NCI-H748 treated with DMSO at 0.1 percent for 48 hours (cell line): ENCODE results near the gene GALNT17.

Experiments used
- DNase-seq: peaks from one replicate; lab custom pipeline; 2025; lab: John Stamatoyannopoulos, UW

GALNT17 gene

DNA sequence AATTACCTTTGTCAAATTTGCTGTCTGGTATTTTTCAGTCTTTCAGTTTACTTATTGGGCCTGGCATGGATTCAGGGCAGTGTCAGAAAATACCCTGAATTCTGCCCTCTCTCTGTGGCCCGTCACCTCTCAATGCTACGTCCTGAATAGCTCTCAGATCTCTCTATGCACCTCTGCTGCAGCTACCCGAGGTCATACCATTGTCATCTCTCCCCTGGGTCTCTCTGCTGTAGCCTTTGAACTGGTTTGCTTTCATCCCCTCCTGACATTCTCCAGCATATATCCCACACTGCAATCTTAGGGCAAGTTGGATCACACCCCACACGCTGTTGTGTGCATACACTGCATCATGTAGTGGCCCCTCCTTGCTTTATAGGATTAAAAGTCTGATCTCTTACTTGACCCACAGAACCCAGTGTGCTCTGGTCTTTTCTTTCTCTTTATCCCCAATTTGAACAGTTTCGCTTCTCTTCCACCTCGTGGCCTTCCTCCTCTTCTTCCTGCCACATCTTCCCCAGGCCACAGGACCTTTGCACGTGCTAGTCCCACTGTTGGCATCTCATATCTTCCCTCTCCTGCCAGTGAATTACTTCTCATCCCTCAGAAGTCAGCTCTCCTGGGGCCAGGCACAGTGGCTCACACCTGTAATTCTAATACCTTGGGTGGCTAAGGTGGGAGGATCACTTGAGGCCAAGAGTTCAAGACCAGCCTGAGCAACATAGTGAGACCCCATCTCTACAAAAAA, 372.9 kb downstream of the GALNT17 start:
- no peak for DNase-seq

DNA sequence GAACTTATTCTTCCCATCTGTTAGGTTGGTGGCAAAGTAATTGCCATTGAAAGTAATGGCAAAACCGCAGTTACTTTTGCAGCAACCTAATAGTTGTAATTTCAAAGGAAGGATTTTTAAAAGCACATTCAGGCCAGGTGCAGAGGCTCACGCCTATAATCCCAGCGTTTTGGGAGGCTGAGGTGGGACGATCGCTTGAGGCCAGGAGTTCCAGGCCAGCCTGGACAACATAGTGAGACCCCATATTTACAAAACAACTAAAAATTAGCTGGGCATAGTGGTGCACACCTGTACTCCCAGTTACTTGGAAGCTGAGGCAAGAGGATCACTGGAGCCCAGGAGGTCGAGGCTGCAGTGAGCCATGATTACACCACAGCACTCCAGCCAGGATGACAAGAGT, 374.9 kb downstream of the GALNT17 start:
- no peak for DNase-seq

DNA sequence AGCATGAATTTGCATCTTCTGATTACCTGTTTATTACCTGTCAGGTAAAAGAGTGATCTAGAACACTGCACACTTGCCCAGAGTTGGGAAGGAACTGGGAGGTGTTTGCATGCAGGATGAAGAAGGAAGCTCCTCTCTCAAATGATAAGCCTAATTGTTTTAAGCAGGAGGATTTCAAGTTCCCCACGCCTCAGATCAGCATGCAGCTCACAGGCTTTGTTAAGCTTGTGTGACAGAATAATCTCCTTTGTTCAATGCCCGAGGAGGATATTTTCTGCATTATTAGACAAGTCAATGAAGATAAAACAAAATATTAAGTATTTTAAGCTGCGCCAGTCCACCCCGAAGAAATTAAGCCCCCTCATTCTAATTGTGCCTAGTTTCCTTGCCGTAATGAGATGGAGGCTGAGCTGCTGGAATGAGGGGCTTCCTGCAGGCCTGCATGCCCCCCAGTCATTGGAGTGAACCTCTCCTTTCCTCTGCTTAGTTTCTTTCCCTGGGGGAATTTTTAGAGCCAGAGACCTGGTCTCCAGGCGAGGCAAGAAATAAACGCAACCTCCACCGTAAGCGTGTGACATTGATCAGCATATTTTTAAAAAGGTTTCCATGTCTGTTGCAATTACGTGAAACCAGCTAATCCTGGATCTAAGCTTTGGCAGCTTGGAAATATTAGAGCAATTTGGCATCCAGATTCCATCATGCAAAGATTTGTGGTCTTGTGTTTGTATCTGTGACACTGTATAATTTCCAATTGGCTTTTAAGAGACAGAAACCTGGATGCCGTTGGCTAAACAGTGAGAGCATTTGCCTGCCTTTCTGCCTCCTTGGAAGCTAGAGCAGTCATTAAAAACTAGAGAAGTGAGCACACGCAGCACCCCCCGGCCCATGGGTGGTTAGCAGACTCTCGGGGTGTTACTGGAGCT, 376.0 kb downstream of the GALNT17 start:
- no peak for DNase-seq

DNA sequence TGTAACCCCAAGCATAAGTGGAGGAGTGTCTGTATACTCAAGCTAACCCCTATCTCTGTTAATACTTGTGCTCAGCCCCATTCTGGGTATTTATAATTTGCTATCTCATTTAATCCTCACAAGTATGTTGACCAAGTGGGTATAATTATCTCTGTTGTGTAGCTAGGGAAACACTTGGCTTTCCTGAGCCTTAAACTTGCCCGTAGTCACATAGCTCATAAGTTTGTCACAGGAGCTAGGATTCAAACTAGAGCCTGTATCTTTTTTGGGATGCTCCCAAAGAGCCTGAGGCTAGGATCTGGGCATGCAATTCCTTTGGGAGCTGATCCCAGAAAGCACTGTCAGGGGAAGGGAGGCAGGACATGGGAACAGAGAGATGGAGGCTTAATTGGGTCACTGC, 377.4 kb downstream of the GALNT17 start:
- no peak for DNase-seq

- no peak for DNase-seq
These were observed 379.4 kb downstream of the GALNT17 start for GRCh38 chr7:71511361-71511807.

DNA sequence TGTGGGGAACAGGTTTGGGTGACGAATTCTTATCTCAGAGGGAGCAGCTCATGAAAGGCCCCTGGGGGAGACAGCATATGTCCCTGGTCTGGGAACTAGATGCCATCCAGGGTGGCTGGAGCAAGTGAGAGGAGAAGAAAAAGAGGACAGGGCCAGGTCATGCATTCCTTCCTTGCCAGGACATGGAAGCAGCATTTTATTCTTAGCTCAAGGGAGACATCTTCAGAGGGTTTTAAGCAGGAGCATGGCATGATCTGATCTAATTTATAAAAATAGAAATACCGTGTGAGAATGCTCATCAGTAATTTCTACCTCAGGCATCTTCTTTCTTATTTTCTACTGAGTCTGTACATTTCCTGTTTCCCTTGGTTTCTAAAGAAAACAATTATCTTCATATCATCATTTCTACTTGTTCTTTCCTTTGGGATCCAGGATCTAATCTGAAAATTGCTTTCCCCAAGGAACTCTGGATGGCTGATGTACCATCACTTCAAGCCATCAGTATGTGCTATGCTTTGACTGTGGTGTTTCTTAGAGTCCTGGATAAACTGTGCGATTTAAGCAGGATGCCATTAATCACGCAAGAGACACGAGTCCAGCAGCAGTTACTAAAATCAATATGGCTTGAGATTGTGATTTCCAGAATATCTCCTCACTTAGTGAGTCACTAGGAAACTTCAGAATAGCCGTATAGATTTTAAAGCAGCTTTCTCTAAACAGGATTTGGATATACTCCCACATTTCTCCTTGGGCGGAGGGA, 386.2 kb downstream of the GALNT17 start:
- DNase-seq: no peak

- no peak for DNase-seq
These were observed 386.9 kb downstream of the GALNT17 start for GRCh38 chr7:71518880-71519279.

- no peak for DNase-seq
These were observed 389.6 kb downstream of the GALNT17 start for GRCh38 chr7:71521506-71521905.

GRCh38 chr7:71526106-71526505, 394.2 kb downstream of the GALNT17 start:
- no peak for DNase-seq

GRCh38 chr7:71527213-71527612, 395.3 kb downstream of the GALNT17 start:
- DNase-seq: no peak

GRCh38 chr7:71535616-71536015, 403.7 kb downstream of the GALNT17 start:
- no peak for DNase-seq

- no peak for DNase-seq
These were observed 406.3 kb downstream of the GALNT17 start for GRCh38 chr7:71538210-71538609.

DNA sequence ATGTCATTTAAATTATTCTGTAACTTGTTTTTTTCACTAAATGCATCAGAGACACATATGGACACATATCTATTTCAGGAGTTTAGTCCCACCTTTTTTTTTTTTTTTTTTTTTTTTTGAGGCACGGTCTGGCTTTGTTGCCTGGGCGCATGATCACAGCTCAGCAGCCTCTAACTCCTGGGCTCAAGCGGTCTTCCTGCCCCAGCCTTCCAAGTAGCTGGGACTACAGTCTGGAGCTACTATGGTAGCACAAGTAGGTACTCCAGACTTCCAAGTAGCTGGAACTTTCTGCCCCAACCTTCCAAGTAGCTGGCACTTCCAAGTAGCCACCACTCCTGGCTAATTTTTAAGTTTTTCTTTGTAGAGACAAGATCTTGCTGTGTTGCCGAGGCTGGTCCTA, 407.7 kb downstream of the GALNT17 start:
- no peak for DNase-seq

DNA sequence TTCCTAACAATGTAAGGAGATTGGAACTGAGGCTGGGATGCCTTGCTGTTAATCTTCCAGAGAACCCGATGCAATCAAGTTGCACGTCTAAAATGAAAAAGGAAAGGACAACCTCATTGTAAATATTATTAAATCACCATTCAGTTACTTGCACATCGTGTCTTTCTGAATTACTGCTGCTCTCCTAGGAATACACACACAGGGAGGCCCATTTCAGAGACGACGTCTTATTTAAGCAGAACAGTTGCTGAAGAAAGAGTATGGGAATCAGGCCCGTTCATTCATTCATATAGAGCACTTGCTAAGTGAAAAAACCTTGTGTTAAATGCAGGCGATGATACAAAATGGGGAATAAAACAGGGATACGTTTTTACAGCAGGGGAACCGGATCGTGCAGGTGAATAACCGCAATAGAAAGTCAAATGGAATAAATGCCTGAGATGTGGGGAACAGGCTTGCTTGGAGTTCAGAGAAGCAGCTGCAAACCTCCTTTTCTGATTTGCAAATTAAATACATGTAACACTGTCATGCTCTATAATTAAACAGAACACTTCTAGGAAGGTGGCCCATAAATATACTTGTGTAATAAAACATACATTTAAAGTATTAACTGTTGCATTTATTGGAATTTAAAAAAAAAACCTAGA, 409.9 kb downstream of the GALNT17 start:
- no peak for DNase-seq

DNA sequence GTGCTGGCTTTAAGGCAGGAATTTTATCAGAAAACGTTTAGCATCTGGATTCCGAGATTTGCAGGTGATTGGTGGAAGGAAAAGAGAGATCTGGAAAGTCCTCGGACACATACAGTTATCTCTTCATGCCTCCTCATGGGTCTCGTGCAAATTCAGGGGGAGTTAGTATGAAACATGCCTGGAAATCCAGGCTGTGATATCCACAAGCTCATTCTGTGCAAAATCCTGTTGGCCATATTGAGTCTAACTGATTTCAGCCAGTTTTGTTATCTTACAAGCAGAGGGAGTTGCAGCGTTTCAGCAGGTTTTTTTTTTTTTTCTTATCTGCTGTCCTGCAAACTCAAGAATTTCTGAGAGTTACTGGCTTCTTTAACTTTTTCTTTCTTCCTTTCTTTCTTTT, 411.5 kb downstream of the GALNT17 start:
- DNase-seq: no peak

- no peak for DNase-seq
These were observed 412.9 kb downstream of the GALNT17 start for GRCh38 chr7:71544816-71545215.

DNA sequence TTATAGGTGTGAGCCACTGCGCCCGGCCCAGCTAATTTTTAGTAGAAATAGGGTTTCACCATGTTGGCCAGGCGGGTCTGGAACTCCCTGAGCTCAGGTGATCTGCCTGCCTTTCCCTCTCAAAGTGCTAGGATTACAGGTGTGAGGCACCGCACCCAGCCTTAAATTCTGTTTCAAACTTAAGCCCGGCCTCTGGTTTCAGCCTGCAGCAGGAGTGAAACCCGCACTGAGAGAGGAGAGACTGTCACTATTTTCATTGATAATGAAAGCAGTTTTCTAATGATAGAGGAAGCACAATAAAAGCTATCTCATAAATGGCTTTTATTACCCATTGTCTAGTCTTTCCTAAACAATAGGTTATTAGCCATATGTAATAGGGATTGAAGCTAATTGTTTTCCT, 415.5 kb downstream of the GALNT17 start:
- no peak for DNase-seq

DNA sequence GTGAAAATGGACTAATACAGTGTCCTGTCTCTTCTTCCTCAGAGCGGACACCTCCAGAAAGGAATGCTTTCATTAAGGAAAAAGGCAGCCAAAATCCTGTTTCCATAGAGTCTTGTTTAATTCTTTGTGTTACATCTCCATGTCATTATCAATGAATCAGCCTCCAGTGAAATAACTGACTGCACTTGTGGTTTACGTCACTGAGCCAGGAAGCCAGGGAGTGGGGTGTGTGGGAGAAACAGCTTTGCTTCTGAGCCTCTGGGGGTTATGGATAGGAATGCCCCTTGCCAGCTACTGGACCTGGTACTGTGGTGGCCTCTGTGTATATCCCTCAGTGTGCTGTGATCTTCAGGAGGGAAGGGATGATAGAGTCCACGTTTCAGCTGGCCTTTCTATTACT, 416.8 kb downstream of the GALNT17 start:
- no peak for DNase-seq

GRCh38 chr7:71553306-71553705, 421.4 kb downstream of the GALNT17 start:
- no peak for DNase-seq

DNA sequence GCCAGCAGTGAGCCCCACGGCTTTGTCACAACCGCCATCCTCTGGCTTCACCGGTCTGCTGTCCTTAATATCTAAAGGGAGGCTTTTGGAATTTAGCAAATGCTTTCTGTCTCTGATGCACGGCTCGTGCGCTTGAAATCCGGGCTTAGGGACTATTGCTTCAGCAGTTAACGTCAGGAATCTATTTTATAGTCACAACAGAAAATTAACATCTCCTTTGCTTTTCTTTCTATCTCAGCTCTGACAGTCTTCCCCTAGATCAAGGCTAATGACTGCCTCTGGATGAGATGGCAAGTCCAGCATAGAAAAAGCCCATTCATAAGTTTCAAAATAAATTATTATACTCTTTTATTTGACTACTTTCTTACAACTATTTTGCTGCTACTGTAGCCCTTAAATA, 423.8 kb downstream of the GALNT17 start:
- no peak for DNase-seq

GRCh38 chr7:71558806-71559613, 427.1 kb downstream of the GALNT17 start:
- no peak for DNase-seq
